ENCODE measurements around the gene MCF2L.

The MCF2L gene

GRCh38 chr13:113083402-113084061 is 114.5 kb downstream of the MCF2L start:
- no peak for DNase-seq (ENCODE audit: low read depth)

- DNase-seq (ENCODE audit: low read depth): no peak
Observed at GRCh38 chr13:113084094-113084942, 115.3 kb downstream of the MCF2L start.

- DNase-seq (ENCODE audit: low read depth): no peak
Observed at GRCh38 chr13:113084943-113085540, 116.0 kb downstream of the MCF2L start.

GRCh38 chr13:113086031-113086750 is 117.2 kb downstream of the MCF2L start:
- DNase-seq (ENCODE audit: low read depth): no peak

DNA sequence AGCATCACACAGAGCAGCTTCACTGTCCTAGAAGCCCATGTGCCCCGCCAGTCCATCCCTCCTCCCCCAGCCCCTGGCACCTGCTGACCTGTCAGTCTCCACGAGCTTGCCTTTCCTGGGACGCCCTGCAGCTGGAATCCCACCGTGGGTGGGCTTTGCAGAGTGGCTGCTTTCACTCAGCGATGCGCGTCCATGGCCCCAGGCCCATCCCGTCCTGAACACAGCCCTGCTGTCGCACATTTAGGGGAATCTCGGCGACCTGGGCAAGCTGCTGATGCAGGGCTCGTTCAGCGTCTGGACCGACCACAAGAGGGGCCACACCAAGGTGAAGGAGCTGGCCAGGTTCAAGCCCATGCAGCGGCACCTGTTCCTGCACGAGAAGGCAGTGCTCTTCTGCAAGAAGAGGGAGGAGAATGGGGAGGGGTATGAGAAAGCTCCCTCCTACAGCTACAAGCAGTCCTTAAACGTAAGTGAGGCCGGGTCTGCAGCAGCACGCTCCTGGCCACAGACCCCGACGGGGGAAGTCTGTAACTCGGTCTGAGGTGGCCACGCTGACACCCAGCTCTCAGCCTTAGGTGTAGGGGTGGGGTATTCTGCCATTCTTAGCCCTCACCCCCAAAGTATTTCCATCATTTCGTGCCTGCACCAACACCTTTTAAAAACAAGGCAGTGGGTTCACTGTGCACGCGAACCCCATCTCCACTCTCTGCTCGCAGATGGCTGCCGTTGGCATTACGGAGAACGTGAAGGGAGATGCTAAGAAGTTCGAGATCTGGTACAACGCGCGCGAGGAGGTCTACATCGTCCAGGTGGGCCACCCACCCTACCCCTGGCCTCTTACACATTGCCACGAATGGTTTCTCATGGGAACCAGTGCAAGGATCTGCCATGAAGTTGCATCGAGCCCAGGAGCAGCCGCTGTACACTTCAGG is 118.2 kb downstream of the MCF2L start:
- DNase-seq (ENCODE audit: low read depth): no peak

GRCh38 chr13:113087923-113088690 is 119.1 kb downstream of the MCF2L start:
- DNase-seq (ENCODE audit: low read depth): no peak

DNA sequence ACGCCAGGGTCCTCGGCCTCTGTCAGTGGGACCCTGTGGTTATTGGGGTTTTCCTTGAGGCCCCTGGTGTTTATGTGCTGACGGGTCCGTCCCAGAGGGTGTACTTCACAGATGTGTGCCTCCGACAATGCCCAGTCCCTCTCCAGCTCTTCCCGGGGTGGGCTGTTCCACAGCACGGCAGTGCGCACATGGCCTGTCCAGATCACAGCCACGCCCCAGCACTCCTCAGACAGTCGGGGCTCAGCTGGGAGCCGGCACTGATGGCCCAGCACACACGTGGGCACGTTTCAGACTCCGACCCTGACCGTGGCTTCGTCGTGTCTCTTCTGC is 119.6 kb downstream of the MCF2L start:
- DNase-seq (ENCODE audit: low read depth): no peak

DNA sequence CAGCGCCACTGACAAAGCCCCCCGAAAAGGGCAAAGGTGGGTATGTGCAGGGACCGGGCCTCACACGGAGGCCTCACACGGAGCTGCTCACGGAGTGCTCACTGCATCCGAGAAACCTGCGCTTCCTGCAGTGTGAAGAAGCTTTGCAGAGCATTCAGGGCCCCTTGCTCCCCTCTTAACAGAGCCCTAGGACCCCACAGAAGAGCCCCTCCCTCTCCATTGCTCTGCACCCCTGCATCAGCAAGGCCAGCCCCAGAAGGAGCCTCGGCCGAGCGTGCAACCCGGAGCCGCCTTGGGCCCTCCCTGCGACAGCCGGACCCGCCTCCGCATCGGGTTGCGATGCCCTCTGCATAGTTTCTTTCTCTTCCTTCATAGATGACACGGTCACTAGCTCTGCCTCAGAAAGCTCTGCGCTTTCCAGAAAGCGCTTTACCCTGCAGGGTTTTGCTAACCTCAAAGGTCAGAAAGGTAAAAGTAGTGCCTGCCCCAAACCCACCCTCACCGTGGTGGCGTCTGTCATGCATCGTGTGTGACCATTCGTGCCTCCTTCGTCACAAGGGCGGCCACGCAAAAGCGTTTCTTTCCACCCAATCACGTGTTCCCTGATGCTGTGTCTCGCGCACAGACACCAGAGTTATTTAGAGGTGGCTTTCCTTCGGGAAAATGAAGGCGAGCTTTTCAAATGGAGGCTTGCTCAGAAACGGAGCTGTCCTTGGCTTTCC is 120.8 kb downstream of the MCF2L start:
- no peak for DNase-seq (ENCODE audit: low read depth)

DNA sequence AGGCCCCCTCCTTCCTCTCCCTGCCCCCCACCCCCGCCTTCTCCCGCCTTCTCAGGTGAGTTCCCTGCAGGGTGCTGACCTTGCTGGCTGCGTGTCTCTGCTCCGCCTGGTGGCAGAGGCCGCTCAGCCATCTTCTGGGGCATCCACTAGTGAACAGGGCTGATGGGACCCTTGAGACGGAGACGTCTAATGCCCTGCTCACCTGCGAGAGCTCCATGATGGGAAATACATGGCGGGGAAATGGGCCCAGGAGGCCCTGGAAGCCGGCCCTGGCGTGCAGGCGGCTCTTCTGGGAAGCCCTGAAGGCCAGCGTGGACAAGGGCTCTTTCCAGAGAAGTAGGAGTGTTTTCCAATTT is 121.4 kb downstream of the MCF2L start:
- no peak for DNase-seq (ENCODE audit: low read depth)

- no peak for DNase-seq (ENCODE audit: low read depth)
Observed at GRCh38 chr13:113090806-113091205, 121.8 kb downstream of the MCF2L start.

- DNase-seq (ENCODE audit: low read depth): no peak
Observed at GRCh38 chr13:113091211-113091771, 122.3 kb downstream of the MCF2L start.

GRCh38 chr13:113091891-113092775 is 123.1 kb downstream of the MCF2L start:
- no peak for DNase-seq (ENCODE audit: low read depth)

DNA sequence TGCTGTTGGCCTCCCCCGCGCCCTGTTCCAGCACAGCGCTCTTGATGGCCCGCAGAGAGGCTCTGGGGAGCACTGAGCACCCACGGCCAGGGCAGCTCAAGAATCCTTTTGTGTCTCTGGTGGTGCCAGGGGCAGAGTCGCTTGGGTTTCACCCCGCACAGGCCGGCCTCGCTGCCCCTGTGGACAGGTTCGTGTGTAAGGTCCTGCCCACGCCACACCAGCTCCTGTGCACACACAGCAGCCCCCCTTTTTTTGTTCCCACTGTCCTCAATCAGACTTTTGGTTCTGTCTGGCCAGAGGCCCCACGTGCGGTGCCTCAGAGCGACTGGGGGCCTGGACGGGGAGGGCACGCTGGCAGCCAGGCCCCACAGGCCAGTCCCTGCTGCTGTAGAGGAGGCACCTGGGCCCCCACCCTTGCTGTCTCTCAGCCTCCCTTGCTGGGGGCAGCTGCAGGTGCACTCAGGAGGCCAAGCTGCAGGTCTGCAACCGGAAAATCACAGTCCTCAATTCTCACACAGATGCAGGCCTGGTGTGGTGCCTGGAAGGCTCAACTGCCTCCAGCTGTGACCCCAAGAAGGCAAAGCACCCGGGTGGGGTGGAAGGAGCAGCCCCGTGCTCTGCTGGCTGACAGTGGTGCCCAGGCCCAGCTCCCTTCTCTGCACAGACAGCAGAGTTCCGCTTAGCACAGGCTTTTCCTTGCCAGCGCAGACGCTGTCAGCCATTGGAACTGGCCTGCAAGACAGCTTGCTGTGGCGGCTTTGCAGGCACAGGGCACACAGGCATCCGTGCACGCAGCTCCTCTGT is 124.0 kb downstream of the MCF2L start:
- no peak for DNase-seq (ENCODE audit: low read depth)

DNA sequence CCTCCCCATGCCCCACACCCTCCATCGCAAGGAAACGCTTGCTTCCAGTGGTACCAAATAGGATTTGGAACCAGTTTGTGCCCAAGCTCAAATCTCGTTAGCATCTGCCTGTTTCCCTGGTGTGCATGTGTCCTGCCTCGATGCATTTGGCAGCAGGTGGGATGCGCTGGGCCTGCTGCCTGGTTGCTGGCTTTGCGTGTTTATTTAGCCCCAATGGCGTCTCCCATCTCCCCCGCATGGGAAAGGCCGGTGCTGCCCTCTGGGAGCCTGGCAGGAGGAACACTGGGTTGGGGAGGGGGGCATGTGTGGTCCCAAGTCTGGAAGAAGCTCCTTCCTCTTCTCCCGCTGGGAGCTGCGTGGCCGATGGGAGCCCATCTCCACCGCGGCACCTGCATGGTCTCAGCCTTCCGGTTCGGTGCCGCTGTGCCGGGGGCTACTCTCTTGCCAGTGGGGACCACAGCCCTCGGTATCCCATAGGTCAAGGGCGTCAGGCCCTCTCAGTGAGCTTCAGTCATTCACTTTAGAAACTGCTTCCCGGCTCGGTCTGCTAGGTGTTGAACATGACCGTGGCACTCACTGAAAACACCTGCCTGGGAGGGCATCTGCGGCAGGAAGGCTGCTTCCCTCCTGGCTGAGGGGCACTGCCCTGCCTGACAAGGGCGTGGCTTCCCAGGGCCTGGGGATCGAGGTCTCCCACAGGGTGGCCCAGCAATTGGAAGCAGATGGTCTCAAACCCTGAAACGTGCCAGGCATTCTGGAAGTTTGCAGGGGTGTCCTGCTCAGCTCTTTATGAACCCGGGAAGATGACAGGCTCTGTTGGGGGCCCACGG is 124.8 kb downstream of the MCF2L start:
- DNase-seq (ENCODE audit: low read depth): no peak

GRCh38 chr13:113094410-113094800 is 125.4 kb downstream of the MCF2L start:
- no peak for DNase-seq (ENCODE audit: low read depth)

DNA sequence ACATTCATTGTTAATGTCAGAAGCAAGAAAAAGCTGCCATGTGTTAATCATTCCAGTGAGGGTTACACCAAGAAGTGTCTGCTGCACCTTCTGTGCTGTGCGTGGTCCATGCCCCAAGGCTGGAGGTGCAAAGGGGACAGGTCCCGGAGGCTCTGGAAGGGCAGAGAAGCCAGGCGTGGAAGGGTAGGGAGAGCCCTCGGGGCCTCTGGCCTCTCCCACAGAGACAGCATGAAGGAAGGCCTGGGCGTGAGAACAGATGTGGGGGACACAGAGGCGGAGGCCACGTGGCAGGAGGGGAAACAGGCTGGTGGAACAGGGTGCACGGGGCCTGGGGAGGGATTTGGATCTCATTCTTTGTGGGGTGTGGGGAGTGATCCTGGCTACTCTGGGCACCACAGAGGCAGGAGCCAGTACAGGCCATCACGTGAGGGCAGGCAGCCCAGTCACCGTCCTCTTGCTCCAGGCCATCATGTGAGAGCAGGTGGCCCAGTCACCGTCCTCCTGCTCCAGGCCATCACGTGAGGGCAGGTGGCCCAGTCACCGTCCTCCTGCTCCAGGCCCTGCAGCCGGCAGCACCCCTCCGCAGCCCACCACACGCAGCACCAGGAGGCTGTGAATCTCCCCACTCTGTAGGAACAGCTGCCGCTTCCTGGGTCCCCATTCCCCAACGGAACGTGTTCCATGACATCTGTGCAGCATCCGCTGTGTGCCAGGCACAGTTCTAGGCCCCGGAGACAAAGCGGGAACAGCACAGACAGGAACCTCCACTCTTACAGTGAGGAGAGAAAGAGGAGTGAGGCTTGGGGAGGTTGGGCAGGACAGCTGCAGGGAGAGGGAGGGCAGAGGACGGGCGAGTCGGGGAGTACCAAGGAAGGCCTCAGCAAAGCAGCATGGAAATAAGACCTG is 126.4 kb downstream of the MCF2L start:
- no peak for DNase-seq (ENCODE audit: low read depth)

All from activated T-cell treated with anti-CD3 and anti-CD28 coated beads for 1 hour (primary cell).